Renal pelvis (tissue), 4 donors: Measurements from ENCODE around the gene CD4. TPM values are rescaled to one million over a fixed set of nuclear protein-coding genes. Genes with fewer than 3 reads are reported as not detected.
A peak's percentile ranks its signal among the peaks of the same experiment; 100 is the strongest.

ENCODE experiments used
- DNase-seq: peaks from one replicate; pipeline ENCODE4 v3.0.0-alpha.2; 2013
- polyA plus RNA-seq, 3 donors: library from polyadenylated mRNA; unstranded; fragments of 120-200 nt; gene quantifications; one replicate each; pipeline ENCODE4 v1.2.1, GENCODE V29; 2013; ENCODE audit not compliant: insufficient read length in 3 of 3

CD4 gene
- polyA plus RNA-seq, 3 donors: 31.0 to 33.1 (median 32.1) TPM

DNA sequence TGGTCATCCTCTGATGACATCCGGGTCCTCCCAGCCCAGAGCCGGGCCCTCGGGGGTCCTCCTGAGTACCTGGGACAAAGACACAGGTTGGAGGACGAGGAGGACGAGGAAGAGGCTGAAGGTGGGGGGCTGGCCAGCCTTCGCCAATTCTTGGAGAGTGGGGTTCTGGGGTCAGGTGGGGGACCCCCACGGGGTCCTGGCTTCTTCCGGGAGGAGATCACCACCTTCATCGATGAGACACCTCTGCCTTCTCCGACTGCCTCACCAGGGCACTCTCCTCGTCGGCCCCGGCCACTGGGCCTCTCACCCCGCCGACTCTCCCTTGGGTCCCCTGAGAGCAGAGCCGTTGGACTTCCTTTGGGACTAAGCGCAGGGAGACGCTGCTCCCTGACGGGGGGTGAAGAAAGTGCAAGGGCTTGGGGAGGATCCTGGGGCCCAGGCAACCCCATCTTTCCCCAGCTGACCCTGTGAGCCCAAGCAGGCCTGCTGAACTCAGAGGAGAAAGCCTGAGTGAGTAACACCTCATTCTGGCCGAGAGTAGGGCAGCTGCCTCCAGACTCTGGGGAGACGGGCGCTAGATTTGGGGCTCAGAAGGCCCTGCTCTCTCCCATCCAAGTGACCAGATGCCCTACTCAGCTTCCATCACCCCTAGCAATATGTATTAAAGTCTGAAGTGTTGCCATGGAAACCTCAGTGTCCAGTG is 37.6 kb downstream of the CD4 start:
- DNase-seq: no peak

DNA sequence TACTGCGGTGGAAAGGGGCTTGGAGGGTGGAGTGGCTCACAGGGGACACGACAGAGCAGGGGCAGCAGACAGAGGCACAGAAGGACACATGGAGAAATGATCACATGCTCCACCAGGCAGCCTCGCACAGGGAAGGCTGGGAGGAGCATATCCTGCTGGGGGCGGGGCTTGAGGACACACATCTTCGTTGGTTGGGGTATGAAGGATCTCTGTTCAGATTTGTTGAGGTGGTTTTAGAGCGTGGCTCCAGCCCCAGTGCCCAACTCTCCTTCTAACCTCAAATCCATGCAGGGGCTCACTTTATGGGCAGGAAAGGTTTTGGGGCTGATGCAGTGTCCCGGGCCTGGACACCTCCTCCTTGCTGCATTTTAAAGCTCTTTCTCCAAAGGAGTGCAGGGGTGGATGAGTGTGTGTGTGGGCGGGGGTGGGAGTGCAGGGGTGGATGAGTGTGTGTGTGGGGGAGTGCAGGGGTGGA is 38.1 kb downstream of the CD4 start:
- DNase-seq: peak; percentile 85

DNA sequence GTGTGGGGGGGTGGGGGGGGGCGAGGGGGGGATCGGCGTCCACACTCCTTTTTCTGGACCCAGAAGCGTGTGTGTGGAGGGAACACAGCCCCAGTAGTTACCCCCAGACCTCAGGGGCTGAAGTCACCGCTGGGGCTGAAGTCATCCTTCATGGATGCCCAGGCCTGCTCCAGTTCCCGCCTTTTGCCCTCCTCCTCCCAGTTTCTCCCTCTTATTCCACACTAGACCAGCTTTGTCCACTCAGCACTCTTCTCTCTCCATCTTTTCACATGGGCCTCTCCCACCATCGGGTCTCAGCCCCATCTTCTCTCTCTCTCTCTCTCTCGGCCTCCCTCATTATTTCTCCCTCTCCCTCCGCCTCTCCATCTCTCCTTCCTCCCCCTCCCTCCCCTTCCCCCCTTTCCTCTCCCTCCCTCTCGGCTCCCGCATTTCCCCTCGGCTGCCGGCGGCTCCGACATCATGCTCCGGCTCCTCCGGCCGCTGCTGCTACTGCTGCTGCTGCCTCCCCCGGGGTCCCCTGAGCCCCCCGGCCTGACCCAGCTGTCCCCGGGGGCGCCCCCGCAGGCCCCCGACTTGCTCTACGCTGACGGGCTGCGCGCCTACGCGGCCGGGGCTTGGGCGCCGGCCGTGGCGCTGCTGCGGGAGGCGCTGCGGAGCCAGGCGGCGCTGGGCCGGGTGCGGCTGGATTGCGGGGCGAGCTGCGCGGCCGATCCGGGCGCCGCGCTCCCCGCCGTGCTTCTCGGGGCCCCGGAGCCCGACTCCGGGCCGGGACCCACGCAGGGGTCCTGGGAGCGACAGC is 38.9 kb downstream of the CD4 start, which contains the start of gene P3H3:
P3H3 (plus strand) TSS at position 426 of the 799 bp plus-strand sequence; CDS start at position 460, 34 bp downstream.
- DNase-seq: no peak

DNA sequence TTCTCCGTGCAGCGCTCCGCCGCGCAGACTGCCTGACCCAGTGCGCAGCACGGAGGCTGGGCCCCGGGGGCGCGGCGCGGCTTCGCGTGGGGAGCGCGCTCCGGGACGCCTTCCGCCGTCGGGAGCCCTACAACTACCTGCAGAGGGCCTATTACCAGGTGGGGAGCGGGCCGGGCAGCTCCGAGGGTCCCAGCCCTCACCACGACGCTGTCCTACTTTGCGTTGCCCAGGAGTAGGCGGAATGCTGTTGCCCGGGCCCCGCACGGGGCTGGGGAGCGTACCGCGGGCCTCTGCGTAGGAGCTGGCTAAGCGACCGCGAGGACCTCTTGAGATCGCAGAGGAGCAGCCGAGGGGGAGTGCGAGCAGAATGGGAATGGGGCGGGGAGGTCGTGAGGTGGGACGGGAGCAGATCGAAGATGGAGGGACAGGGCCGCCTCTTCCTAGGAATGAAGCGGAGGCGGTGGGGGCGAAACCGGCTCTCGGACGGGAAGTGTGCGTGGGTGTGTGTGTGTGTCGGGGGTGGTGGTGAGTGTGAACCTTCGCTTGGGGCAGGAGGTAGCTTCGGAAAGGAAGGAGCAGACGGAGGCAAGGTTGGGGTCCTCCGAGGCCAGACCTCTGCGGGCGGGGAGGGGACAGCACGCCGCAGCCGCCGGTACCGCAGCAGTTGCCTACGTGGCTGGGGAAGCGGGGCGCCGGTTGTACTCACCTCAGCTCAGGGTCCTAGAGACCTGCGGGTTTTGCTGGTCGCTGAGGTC is 39.6 kb downstream of the CD4 start:
- DNase-seq: no peak

DNA sequence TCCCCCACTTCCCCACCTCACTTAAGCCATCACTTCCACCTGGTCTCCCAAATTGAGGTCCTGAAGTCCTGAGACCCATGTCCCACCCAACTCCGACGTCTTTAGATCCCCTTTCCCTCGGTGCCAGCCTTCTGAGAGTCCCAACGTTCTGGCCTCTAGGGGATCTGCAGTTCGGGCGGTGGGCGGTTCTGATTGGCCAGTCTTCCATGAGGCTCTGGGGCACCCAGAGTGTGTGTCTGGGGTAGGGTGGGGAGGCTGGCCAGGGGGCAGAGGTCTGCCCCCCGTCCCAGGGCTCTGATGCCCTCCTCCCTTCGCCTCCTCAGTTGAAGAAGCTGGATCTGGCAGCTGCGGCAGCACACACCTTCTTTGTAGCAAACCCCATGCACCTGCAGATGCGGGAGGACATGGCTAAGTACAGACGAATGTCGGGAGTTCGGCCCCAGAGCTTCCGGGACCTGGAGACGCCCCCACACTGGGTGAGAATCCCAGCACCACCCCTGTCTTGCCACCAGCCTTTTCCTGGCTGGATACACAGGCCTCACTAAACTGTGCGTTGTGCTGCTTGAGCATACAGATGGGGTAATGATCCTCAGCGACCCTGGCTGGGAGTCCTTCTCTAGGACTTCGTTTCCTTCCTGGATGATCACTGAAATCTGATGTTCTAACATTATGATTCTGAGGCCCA is 40.4 kb downstream of the CD4 start:
- no peak for DNase-seq

DNA sequence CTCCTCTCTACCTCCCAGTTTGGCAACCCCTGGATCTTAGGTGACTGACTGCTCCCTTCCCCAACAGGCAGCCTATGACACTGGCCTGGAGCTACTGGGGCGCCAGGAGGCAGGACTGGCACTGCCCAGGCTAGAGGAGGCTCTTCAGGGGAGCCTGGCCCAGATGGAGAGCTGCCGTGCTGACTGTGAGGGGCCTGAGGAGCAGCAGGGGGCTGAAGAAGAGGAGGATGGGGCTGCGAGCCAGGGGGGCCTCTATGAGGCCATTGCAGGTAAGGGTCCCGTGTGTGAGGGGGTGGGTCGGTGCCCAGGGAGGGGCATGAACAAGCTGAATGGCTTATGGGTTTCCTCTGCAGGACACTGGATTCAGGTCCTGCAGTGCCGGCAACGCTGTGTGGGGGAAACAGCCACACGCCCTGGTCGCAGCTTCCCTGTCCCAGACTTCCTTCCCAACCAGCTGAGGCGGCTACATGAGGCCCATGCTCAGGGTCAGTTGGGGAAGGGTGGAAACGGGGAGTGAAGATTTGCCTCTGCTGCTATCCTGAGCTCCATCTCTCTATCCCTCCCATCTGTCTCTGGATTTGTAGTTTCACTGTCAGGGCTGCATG is 41.1 kb downstream of the CD4 start:
- no peak for DNase-seq

DNA sequence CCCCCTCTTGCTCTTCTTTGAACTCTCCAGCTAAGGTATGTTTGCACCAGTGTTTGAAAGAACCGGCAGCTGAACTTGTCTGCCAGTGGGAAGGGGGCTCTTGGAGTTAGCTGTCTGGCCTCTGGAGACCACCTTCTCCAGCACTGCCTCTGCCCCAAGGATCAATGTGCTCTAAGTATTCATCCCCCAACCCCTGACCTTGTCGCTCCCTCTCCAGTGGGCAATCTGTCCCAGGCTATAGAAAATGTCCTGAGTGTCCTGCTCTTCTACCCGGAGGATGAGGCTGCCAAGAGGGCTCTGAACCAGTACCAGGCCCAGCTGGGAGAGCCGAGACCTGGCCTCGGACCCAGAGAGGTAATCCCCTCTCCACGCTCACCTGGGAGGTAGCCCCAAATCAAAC is 41.7 kb downstream of the CD4 start:
- no peak for DNase-seq

DNA sequence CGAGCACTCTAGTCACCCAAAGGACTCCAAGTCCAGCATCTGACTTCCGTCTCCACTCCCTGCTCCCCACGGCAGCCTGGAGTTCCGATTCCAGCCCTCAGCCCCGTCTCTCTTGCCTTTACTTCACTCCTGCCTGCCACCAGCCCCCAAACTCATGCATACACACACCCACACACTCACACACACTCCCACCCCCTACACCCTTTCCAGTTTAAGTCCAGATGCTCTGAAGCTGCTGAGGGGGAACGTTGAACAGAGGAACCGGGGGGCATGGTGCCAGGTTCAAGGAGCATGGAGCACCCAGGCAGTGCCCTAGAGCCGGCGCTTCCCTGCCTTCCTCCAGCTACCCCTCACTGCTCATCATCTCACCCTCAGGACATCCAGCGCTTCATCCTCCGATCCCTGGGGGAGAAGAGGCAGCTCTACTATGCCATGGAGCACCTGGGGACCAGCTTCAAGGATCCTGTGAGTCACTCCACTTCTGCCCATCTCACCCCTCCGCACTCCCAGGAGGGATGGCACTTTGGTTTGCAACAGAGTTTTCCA is 42.2 kb downstream of the CD4 start:
- DNase-seq: no peak

DNA sequence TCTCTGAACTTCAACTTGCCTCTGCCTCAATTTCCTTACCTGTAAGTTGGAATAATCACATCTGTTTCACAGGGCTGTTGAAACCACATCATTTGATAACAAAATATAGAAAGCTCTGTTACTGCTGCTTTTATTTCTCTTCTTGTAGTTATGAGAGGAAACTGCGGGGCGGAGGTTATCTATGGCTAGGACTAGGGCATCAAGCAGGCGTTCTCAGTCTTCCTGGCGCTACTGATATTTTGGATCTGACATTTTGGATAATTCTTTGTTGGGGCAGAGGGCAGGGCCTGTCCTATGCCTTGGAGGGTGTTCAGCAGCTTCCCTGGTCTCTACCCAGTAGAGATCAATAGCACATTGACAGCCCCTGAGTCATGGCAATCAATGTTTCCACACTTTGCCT is 42.8 kb downstream of the CD4 start:
- no peak for DNase-seq

DNA sequence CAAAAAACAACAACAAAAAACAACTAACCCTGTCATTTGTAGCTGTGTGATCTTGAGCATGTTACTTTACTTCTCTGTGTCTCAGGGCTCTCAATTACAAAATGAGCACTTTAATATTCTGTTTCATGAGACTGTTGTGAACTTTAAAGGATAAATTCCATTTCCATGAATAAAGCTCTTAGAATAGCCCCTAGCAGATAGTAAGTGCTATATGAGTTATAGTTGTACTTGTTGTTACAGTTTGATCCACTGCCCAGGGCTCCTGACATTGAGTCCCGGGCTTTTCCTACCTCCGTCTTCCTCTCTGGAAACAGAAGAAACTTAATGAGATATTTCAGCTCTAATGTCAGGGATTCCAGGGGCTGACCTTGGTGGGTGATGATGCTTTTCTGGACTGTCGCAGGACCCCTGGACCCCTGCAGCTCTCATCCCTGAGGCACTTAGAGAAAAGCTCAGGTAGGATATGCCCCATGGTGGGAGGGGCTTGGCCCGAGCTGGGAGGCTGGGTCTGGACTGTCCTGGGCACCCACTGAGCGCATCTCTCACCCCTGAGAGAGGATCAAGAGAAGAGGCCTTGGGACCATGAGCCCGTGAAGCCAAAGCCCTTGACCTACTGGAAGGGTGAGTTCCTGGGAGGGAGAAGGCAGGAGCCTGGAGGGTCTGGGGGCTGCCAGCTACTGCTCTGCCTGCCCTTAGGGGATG is 44.0 kb downstream of the CD4 start:
- no peak for DNase-seq

DNA sequence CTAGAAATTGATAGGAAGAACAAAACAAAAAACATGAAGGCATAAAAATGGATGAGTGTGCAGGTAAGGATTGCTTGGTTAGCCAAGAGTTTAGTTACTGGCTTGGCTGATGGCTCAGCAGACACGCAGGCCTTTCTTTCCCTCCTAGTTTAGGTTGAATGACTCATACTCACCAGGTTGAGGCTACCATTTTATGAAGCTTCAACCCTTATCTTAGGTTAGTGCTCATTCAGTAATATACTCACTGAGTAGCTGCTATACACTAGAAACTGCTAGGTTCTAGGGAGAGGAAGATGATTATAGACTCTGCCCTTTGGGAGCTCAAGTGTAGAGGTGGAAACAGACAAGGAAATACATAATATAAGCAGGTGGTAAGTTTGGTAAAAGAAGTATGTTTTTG is 44.9 kb downstream of the CD4 start:
- no peak for DNase-seq

DNA sequence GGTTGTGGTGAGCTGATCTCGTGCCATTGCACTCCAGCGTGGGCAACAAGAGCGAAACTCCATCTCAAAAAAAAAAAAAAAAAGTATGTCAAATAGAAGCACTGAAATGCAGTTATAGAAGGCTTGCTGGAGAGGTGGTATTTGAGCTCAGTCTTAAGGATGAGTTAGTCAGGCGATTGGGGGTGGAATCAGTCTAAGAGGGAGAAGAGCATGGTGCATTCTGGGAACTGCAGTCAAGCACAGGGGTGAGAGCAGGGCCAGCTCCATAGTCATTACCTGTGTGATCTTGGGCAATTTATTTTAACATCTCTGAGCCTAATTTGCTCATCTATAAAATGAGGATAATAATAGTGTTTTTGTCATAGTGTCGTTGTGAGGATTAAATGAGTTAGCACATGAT is 45.5 kb downstream of the CD4 start:
- DNase-seq: no peak

DNA sequence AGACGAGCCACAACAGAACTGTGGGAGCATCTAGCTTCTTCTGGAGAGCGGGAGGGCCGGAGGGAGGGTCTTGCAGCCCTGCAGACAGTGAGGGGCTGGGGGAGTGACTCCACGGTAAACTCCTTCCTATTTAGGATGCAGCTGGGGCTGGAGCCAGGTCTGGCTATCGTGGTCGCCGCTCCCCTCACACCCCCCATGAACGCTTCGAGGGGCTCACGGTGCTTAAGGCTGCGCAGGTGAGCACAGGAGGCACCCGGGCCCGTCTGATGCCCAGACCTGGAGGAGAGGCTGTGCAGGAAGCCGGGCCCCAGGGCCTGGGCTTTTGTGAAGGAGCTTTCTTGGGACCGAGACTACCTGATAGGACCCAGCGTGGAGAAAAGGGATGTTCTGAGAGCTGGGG is 47.5 kb downstream of the CD4 start:
- DNase-seq: no peak

DNA sequence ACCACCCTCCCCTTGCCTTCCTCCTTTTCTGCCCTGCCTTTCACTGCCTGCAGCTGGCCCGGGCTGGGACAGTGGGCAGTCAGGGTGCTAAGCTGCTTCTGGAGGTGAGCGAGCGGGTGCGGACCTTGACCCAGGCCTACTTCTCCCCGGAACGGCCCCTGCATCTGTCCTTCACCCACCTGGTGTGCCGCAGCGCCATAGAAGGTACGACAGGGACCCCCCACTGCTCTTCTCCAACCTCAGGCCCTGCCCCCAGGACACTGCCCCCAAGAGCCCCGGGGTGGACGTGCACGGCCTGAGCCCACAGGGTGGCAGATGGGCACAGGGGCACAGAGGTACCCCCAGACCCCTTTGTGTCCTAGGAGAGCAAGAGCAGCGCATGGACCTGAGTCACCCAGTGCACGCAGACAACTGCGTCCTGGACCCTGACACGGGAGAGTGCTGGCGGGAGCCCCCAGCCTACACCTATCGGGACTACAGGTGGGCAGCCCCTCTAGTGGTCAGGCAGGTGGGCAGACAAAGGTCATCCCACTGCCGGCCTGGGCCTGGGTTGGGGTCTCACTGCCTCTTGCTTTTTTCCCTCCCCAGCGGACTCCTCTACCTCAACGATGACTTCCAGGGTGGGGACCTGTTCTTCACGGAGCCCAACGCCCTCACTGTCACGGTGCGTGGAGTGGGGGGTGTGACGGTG is 48.2 kb downstream of the CD4 start:
- DNase-seq: no peak

DNA sequence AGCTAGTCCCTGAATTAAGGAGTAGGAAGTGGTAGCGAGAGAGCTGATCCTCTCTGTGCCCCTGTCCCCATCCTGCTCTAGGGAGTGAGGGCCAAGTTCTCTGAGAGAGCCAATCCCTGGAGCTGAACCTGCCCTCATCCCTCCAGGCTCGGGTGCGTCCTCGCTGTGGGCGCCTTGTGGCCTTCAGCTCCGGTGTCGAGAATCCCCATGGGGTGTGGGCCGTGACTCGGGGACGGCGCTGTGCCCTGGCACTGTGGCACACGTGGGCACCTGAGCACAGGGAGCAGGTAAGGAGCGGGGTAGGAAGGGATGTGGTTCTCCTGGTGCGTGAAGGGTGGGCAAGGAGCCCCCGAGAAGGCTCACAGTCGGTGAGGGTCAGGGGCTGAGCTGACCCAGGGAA is 49.5 kb downstream of the CD4 start:
- DNase-seq: no peak

DNA sequence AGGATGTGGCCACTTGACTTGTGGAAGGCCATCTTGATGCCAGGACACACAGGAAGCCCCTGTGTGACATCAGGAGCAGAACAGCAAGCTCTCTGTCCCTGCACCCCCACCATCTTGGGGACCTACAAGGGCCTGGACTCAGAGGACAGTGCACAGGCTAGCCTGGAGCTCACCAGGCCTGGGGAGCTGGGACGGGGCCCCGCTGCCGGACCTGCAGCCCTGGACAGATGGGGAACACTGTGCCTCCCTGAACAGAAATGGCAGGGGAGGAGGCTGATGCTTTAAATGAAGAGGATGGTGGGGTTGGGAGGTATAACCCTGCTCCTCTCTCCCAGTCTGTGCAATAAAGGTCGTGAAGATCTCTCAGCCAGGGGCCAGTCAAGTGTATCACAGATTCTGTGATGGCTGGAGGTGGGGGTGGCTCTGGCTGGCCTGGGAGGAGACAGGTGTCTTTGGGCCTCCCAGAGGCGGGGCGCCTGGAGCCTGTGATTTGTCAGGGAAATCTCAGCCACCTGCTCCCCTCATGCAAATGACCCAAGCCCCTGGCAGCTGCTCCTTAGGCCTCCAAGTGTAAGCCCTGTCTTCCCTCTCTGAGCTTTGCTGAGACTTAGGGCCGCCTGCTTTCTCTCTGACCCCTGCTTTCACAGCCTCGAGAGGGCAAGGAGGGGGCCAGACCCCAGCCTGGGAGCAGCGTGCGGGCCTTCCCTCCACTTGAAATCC is 50.3 kb downstream of the CD4 start:
- no peak for DNase-seq

DNA sequence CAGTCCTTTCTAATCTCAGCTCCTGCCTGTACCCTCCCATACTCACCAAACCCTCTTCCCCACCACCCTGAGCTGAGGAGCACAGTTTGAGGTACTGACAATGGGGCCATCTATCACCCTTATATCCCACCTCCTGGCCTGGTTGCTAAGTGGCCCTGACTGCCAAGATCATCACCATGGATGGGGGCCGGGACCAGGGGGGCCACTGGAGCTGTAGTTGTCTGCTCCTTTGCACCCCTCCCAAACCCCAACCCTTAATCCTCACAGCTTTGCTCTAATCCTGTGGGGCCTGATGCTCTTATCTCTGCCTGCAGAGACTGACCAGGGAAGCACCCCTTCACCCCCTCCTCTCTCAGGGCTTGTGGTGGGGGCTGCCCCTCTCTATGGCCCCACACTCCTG is 51.0 kb downstream of the CD4 start:
- DNase-seq: no peak

DNA sequence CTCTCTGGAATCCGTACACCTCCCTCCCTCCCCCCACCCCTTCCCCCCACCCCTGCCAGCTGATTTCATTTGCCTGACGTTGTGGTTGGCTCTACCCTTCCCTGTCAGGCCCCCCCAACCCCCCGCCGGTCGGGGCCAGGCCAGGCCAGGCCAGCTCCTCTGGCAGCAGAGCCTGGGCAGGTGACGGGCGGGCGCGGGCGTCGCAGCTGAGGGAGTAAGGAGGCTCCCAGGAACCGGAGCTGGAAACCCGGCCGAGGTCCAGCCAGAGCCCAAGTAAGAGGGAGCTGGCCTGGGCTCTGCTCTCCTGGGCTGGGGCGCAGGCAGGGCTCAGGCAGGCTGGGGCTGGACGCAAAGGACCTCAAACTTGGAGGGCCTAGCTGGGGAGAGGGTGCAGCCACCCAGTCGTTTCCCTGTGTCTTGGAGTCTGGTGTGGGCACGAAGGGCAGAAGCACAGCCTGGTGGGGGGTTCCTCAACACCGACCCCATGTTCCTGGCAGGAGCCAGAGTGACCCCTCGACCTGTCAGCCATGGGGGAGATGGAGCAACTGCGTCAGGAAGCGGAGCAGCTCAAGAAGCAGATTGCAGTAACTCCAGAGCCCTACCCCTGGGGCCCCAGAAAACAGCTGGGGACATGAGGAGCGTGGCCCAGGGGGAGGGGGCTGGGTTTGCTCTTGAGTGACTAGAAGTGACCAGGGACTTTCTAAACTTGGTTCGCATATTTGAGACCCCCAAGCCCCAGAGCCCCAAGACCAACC is 51.6 kb downstream of the CD4 start, which contains the start of gene GNB3:
GNB3 (plus strand) TSS at position 165 of the 755 bp plus-strand sequence; CDS start at position 528, 363 bp downstream.
- no peak for DNase-seq
